ENCODE results near the gene CNKSR3.

CNKSR3 gene

GRCh38 chr6:154542747-154543146 lies 32.3 kb upstream of the CNKSR3 start:
- TF ChIP-seq FOXP2 (optimal IDR thresholded peaks at IDR 0.05; ENCODE audit: borderline replicate concordance, extremely low read depth, extremely low read length, insufficient read depth) (no peak), SIN3A (IDR thresholded peaks at IDR 0.05; ENCODE audit: borderline replicate concordance, insufficient read depth, low read length) (no peak), TAF1 (IDR thresholded peaks at IDR 0.05; ENCODE audit: borderline replicate concordance, insufficient read depth, low read length) (no peak)

- TF ChIP-seq REST (IDR thresholded peaks at IDR 0.05; ENCODE audit: insufficient read depth in 1 of 2, low read depth in 2 of 2, low read length in 2 of 2) (no peak), SIN3A (IDR thresholded peaks at IDR 0.05; ENCODE audit: borderline replicate concordance, insufficient read depth, low read length) (no peak), POLR2AphosphoS5 (IDR thresholded peaks at IDR 0.05; ENCODE audit: low read depth, low read length) (no peak)
Measured at GRCh38 chr6:154539593-154540269, 29.2 kb upstream of the CNKSR3 start.

GRCh38 chr6:154538640-154539191 lies 28.2 kb upstream of the CNKSR3 start:
- TF ChIP-seq FOXP2 (optimal IDR thresholded peaks at IDR 0.05; ENCODE audit: borderline replicate concordance, extremely low read depth, extremely low read length, insufficient read depth): no peak
- no peak for TF ChIP-seq POLR2AphosphoS5 (IDR thresholded peaks at IDR 0.05; ENCODE audit: low read depth, low read length)
- no peak for TF ChIP-seq TAF1 (IDR thresholded peaks at IDR 0.05; ENCODE audit: borderline replicate concordance, insufficient read depth, low read length)
- TF ChIP-seq SIN3A (IDR thresholded peaks at IDR 0.05; ENCODE audit: borderline replicate concordance, insufficient read depth, low read length): no peak
- TF ChIP-seq REST (IDR thresholded peaks at IDR 0.05; ENCODE audit: insufficient read depth in 1 of 2, low read depth in 2 of 2, low read length in 2 of 2): no peak

- TF ChIP-seq TAF1 (IDR thresholded peaks at IDR 0.05; ENCODE audit: borderline replicate concordance, insufficient read depth, low read length) (no peak), REST (IDR thresholded peaks at IDR 0.05; ENCODE audit: insufficient read depth in 1 of 2, low read depth in 2 of 2, low read length in 2 of 2) (no peak), POLR2AphosphoS5 (IDR thresholded peaks at IDR 0.05; ENCODE audit: low read depth, low read length) (no peak), FOXP2 (optimal IDR thresholded peaks at IDR 0.05; ENCODE audit: borderline replicate concordance, extremely low read depth, extremely low read length, insufficient read depth) (no peak), SIN3A (IDR thresholded peaks at IDR 0.05; ENCODE audit: borderline replicate concordance, insufficient read depth, low read length) (no peak)
Measured at GRCh38 chr6:154537511-154538325, 27.2 kb upstream of the CNKSR3 start.

- TF ChIP-seq REST (IDR thresholded peaks at IDR 0.05; ENCODE audit: insufficient read depth in 1 of 2, low read depth in 2 of 2, low read length in 2 of 2): no peak
- no peak for TF ChIP-seq FOXP2 (optimal IDR thresholded peaks at IDR 0.05; ENCODE audit: borderline replicate concordance, extremely low read depth, extremely low read length, insufficient read depth)
- no peak for TF ChIP-seq SIN3A (IDR thresholded peaks at IDR 0.05; ENCODE audit: borderline replicate concordance, insufficient read depth, low read length)
- TF ChIP-seq POLR2AphosphoS5 (IDR thresholded peaks at IDR 0.05; ENCODE audit: low read depth, low read length): no peak
- no peak for TF ChIP-seq TAF1 (IDR thresholded peaks at IDR 0.05; ENCODE audit: borderline replicate concordance, insufficient read depth, low read length)
Measured at GRCh38 chr6:154536999-154537398, 26.5 kb upstream of the CNKSR3 start.

All from PFSK-1 (cell line).